Activated naive CD4-positive, alpha-beta T cell treated with anti-CD3 and anti-CD28 coated beads, Interleukin-2, amount 50 U/mL, for 24 hours (primary cell): ENCODE measurements around the gene NLGN1.

ENCODE experiments used
- H3K27ac Mint-ChIP-seq: one replicate; pipeline ENCODE4 v1.8.0; 2021; ENCODE audit warnings: mild to moderate bottlenecking, mixed read lengths
- H3K27me3 Mint-ChIP-seq: one replicate; pipeline ENCODE4 v1.8.0; 2021; ENCODE audit warnings: mixed read lengths
- H3K36me3 Mint-ChIP-seq: one replicate; pipeline ENCODE4 v1.8.0; 2021; ENCODE audit warnings: mixed read lengths
- H3K4me1 Mint-ChIP-seq: one replicate; pipeline ENCODE4 v1.8.0; 2021; ENCODE audit warnings: mixed read lengths
- H3K4me3 Mint-ChIP-seq: one replicate; pipeline ENCODE4 v1.8.0; 2021; ENCODE audit warnings: mild to moderate bottlenecking, mixed read lengths
- H3K9me3 Mint-ChIP-seq: one replicate; pipeline ENCODE4 v1.8.0; 2021; ENCODE audit warnings: mixed read lengths

The NLGN1 gene

DNA sequence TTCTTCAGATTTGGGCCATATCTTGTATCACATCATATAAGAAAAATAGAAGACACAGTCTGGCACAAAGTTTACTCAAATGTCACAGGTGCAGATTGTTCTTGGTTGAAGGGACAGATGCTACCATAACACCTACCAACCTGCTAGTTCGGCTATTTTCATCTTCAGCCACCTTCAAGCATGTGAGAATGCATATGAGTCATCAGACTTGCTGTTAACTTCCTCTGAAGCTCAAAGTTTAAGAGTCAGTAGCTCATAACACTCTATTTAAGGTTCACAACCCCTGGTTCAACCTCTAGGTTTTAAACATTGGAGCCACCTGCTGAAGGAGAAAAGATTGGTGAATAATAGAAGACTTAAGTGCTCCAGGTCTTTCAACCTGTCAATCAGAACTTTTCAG, 522.8 kb downstream of the NLGN1 start:
- Mint-ChIP-seq H3K4me1 (no peaks in the 10 kb centered on the region), H3K36me3 (no peaks in the 10 kb centered on the region), H3K27me3 (no peaks in the 10 kb centered on the region), H3K4me3 (no peak overlapping the region), H3K9me3 (no peaks in the 10 kb centered on the region), H3K27ac (no peak overlapping the region)

- no peaks in the 10 kb centered on the region for H3K9me3 Mint-ChIP-seq
- H3K27me3 Mint-ChIP-seq: no peaks in the 10 kb centered on the region
- H3K4me3 Mint-ChIP-seq: no peak overlapping the region
- H3K4me1 Mint-ChIP-seq: no peaks in the 10 kb centered on the region
- no peaks in the 10 kb centered on the region for H3K36me3 Mint-ChIP-seq
- H3K27ac Mint-ChIP-seq: no peak overlapping the region
Measured at GRCh38 chr3:173921732-173922131, 524.2 kb downstream of the NLGN1 start.

GRCh38 chr3:173923204-173923603, 525.7 kb downstream of the NLGN1 start:
- Mint-ChIP-seq H3K36me3 (no peaks in the 10 kb centered on the region), H3K4me3 (no peak overlapping the region), H3K27ac (no peak overlapping the region), H3K27me3 (no peaks in the 10 kb centered on the region), H3K4me1 (no peaks in the 10 kb centered on the region), H3K9me3 (no peaks in the 10 kb centered on the region)

DNA sequence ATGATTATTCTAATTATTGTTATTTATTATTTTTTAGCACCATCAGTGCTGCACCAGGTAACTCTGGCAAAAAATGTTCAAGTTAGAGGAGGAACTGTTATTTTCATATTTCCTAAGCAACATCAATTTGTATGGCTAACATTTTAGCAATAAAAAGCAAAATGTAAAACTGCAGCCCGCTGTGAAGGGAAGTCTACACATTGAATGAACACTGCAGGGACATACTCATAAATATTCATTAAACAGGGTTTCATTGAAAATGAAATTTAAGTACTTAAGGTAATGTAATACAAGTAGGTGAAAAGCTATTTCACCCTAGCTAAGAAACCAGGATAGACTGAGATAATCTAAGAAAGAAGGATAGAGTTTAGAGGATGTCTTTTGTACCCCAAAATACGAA, 532.7 kb downstream of the NLGN1 start:
- no peaks in the 10 kb centered on the region for H3K27me3 Mint-ChIP-seq
- no peaks in the 10 kb centered on the region for H3K4me1 Mint-ChIP-seq
- H3K36me3 Mint-ChIP-seq: no peaks in the 10 kb centered on the region
- no peaks in the 10 kb centered on the region for H3K9me3 Mint-ChIP-seq
- H3K4me3 Mint-ChIP-seq: no peak overlapping the region
- H3K27ac Mint-ChIP-seq: no peak overlapping the region

DNA sequence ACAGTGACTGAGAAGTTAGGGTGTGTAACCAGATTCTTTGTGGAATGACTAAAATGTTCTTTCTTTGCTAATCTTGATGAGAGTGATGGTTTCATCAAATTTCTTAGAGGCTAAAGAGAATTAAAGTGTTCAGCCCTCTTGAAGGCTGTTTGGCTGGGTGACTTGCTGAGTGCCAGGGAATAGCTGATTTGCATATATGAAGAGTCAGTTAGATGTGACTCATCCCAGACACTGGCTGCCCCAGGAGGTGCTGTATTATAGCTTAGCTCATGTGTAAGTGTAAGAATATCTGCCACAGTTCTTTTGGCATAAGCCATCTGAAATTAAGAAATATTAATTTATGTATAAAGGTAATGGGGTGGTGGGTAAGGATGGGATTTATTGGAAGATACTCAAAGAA, 535.1 kb downstream of the NLGN1 start:
- Mint-ChIP-seq H3K36me3 (no peaks in the 10 kb centered on the region), H3K27me3 (no peaks in the 10 kb centered on the region), H3K9me3 (peaks cover 3% of the 10 kb centered on the region), H3K4me1 (no peaks in the 10 kb centered on the region), H3K27ac (no peak overlapping the region), H3K4me3 (no peak overlapping the region)

GRCh38 chr3:173933113-173933512, 535.6 kb downstream of the NLGN1 start:
- H3K9me3 Mint-ChIP-seq: peaks cover 3% of the 10 kb centered on the region
- no peaks in the 10 kb centered on the region for H3K27me3 Mint-ChIP-seq
- H3K27ac Mint-ChIP-seq: no peak overlapping the region
- no peaks in the 10 kb centered on the region for H3K36me3 Mint-ChIP-seq
- H3K4me1 Mint-ChIP-seq: no peaks in the 10 kb centered on the region
- no peak overlapping the region for H3K4me3 Mint-ChIP-seq

- Mint-ChIP-seq H3K4me1 (no peaks in the 10 kb centered on the region), H3K36me3 (no peaks in the 10 kb centered on the region), H3K4me3 (no peak overlapping the region), H3K9me3 (peaks cover 3% of the 10 kb centered on the region), H3K27ac (no peak overlapping the region), H3K27me3 (no peaks in the 10 kb centered on the region)
Measured at GRCh38 chr3:173936316-173936715, 538.8 kb downstream of the NLGN1 start.

DNA sequence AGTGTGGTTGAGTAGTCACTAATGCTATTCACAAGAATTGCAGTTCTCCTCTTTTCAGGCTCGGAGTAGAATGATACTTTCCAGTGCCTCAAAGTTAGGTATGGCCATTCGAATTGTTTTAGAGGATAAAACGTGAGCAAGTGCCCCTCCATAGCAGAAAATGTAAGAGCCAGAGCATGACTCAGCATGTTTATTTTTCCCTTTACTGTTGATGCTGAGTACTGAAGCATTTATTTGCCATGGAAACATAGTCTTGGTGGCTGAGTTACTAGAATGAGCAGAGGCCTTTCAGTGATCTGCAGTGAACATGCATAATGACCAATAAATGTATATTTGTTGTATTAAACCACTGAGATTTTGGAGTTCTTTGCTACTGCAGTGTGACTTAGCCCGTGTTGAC, 540.6 kb downstream of the NLGN1 start:
- H3K36me3 Mint-ChIP-seq: no peaks in the 10 kb centered on the region
- H3K27me3 Mint-ChIP-seq: no peaks in the 10 kb centered on the region
- H3K9me3 Mint-ChIP-seq: peaks cover 3% of the 10 kb centered on the region
- no peak overlapping the region for H3K4me3 Mint-ChIP-seq
- H3K4me1 Mint-ChIP-seq: no peaks in the 10 kb centered on the region
- no peak overlapping the region for H3K27ac Mint-ChIP-seq

DNA sequence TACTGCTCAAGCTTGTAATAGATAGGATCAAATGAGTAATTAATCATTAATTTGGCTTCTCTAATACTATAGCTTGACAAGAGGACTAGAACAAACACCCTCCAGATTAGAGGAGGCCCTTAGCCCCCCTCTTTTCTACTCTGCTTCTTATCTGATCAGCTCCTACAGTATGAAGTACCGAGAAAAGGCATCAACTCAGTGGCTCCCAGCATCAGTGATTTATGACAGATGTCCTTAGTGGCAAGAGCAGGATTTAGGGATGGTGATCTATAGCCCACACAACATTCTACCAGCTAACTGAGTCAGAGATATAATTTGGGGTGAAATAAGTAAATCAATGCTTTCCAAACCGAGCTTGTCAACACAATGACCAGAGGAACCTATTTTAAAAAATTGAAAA, 541.1 kb downstream of the NLGN1 start:
- Mint-ChIP-seq H3K4me1 (no peaks in the 10 kb centered on the region), H3K4me3 (no peak overlapping the region), H3K27me3 (no peaks in the 10 kb centered on the region), H3K36me3 (no peaks in the 10 kb centered on the region), H3K27ac (no peak overlapping the region), H3K9me3 (peaks cover 3% of the 10 kb centered on the region)

DNA sequence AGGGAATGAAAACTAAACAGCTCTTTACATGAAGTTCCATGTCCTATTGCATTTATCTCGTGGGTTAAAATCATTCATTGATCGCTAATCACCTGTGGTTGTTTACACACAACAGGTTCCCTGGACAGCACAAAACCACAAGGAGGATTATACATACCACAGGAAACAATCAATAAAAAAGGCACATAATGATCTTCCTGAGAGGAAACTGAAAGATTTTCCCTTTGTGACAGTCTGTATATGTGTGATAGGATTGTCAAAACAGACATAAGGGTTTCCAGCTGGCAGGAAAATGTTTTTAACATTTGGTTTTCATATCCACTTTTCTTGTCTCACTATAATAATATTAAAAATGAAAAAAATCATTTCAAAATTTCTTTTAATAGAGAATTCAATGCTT, 541.8 kb downstream of the NLGN1 start:
- Mint-ChIP-seq H3K27ac (no peak overlapping the region), H3K9me3 (peaks cover 3% of the 10 kb centered on the region), H3K4me3 (no peak overlapping the region), H3K4me1 (no peaks in the 10 kb centered on the region), H3K36me3 (no peaks in the 10 kb centered on the region), H3K27me3 (no peaks in the 10 kb centered on the region)

GRCh38 chr3:173943264-173943663, 545.7 kb downstream of the NLGN1 start:
- Mint-ChIP-seq H3K36me3 (no peaks in the 10 kb centered on the region), H3K4me1 (no peaks in the 10 kb centered on the region), H3K27ac (no peak overlapping the region), H3K4me3 (no peak overlapping the region), H3K9me3 (no peaks in the 10 kb centered on the region), H3K27me3 (no peaks in the 10 kb centered on the region)

DNA sequence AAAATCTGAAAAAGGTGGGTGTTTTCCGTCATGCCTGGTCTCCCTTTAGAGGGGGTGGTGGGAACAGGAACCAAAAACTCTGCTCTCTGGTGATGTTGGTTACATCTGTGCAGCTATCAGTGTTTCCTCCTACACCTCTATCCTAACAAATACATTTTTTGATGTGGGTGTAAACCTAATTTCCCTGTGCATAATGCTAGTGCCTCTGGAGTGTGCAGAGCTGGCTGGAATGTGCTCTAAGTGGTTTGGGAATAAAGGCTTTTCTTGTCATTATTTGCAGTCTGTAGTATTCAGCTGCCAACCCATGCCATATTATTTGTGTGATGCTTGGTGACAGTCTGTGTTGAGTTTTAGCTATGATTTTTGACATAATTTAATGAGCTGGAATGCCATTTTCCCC, 547.6 kb downstream of the NLGN1 start:
- H3K27me3 Mint-ChIP-seq: no peaks in the 10 kb centered on the region
- no peak overlapping the region for H3K27ac Mint-ChIP-seq
- H3K4me3 Mint-ChIP-seq: no peak overlapping the region
- H3K36me3 Mint-ChIP-seq: no peaks in the 10 kb centered on the region
- no peaks in the 10 kb centered on the region for H3K9me3 Mint-ChIP-seq
- H3K4me1 Mint-ChIP-seq: no peaks in the 10 kb centered on the region

- H3K4me1 Mint-ChIP-seq: no peaks in the 10 kb centered on the region
- no peak overlapping the region for H3K27ac Mint-ChIP-seq
- H3K27me3 Mint-ChIP-seq: no peaks in the 10 kb centered on the region
- H3K36me3 Mint-ChIP-seq: no peaks in the 10 kb centered on the region
- H3K4me3 Mint-ChIP-seq: no peak overlapping the region
- H3K9me3 Mint-ChIP-seq: no peaks in the 10 kb centered on the region
Measured at GRCh38 chr3:173945806-173946205, 548.3 kb downstream of the NLGN1 start.

- no peaks in the 10 kb centered on the region for H3K36me3 Mint-ChIP-seq
- H3K4me3 Mint-ChIP-seq: no peak overlapping the region
- peaks cover 4% of the 10 kb centered on the region for H3K9me3 Mint-ChIP-seq
- no peaks in the 10 kb centered on the region for H3K27me3 Mint-ChIP-seq
- H3K4me1 Mint-ChIP-seq: no peaks in the 10 kb centered on the region
- H3K27ac Mint-ChIP-seq: no peak overlapping the region
Measured at GRCh38 chr3:173954647-173955046, 557.1 kb downstream of the NLGN1 start.

- Mint-ChIP-seq H3K9me3 (peaks cover 4% of the 10 kb centered on the region), H3K27me3 (no peaks in the 10 kb centered on the region), H3K4me1 (no peaks in the 10 kb centered on the region), H3K27ac (no peak overlapping the region), H3K4me3 (no peak overlapping the region), H3K36me3 (no peaks in the 10 kb centered on the region)
Measured at GRCh38 chr3:173957646-173958045, 560.1 kb downstream of the NLGN1 start.

DNA sequence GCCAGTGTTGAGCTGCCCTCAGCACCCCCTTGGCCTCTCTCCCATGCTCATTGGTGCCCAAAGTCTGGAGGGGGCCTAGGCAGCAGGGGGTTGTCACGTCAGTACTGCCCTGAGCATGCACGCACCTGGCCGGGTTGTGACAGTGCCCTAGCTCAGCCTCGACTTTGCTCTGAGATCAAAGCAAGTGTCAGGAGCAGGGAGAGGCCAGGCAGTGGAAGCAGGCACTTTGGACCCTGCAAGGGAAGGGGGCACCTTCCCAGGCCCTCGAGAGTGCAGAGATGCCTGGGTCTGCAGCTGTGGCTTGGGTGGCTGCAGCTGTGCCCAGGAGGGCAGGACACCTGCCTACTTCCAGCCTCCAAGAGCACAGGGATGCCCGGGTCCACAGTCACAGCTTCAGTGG, 561.3 kb downstream of the NLGN1 start:
- H3K27me3 Mint-ChIP-seq: no peaks in the 10 kb centered on the region
- H3K36me3 Mint-ChIP-seq: no peaks in the 10 kb centered on the region

GRCh38 chr3:173970281-173970680, 572.7 kb downstream of the NLGN1 start:
- Mint-ChIP-seq H3K4me1 (no peaks in the 10 kb centered on the region), H3K27me3 (no peaks in the 10 kb centered on the region), H3K4me3 (no peak overlapping the region), H3K36me3 (no peaks in the 10 kb centered on the region), H3K9me3 (peaks cover 9% of the 10 kb centered on the region), H3K27ac (no peak overlapping the region)

More for the DNA sequence above, 561.3 kb downstream of the NLGN1 start:
- Mint-ChIP-seq H3K9me3 (peaks cover 4% of the 10 kb centered on the region), H3K4me3 (no peak overlapping the region), H3K4me1 (no peaks in the 10 kb centered on the region), H3K27ac (no peak overlapping the region)
